ENCODE results near the gene CHD6. TPM values are rescaled to one million over a fixed set of nuclear protein-coding genes. Genes with fewer than 3 reads are reported as not detected.

The CHD6 gene
- total RNA-seq, 6 experiments from 2014 or later = 9.3 to 24.1 (median 16.6) TPM

DNA sequence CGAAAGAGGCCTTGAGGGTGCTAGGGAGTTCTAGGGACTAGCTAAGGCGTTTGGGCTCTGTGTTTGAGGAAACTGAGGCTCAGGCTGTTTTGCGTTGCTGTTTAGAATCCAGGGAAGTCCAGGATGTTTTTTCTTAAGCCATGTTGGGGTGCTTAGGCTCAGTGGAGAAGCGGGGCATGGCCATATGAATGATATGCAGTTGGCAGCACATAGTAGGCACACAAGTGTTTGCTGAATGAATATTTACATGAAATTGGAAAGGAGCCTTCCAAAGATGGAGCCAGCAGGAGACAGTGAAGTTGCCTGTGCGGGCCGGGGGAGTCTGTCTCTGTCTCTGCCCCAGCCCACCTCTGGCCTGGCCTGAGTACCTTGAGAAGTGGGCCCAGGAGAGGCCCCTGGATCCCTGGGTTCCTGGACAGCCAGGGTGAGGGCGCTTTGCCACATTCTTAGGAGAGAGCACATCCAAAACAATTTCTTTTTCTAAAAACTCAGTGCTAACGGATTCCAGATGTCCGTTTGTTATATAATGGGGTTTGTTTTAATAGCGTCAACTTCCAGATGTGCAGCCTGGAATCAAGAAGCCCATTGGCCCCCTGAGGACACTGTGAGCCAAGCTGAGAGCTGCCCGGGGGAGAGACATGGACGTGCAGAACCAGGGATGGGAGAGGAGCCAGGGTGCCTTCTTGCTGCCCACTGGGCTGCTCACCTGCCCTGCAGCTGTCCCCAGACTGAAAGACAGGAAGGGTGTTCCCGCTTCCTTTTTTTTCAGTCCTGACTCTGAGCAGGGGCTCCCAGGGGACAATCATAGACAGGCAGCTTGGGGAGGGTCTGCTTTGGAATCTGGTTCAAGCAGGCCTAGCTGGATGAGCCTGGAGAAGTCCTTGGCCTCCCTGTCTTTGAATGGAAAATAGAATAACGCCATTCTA is 231.4 kb downstream of the CHD6 start:
- Histone ChIP-seq H3K4me1 (no peaks in the 10 kb centered on the region), H3K9me3 (no peaks in the 10 kb centered on the region), H3K27me3 (no peaks in the 10 kb centered on the region), H3K36me3 (no peaks in the 10 kb centered on the region), H3K4me3 (no peak overlapping the region), H3K27ac (no peak overlapping the region)
- ATAC-seq (no peak), DNase-seq (no peak)
- intact Hi-C loops (cut with DNase I) = no loop called here
- TF ChIP-seq, protein P1, sequence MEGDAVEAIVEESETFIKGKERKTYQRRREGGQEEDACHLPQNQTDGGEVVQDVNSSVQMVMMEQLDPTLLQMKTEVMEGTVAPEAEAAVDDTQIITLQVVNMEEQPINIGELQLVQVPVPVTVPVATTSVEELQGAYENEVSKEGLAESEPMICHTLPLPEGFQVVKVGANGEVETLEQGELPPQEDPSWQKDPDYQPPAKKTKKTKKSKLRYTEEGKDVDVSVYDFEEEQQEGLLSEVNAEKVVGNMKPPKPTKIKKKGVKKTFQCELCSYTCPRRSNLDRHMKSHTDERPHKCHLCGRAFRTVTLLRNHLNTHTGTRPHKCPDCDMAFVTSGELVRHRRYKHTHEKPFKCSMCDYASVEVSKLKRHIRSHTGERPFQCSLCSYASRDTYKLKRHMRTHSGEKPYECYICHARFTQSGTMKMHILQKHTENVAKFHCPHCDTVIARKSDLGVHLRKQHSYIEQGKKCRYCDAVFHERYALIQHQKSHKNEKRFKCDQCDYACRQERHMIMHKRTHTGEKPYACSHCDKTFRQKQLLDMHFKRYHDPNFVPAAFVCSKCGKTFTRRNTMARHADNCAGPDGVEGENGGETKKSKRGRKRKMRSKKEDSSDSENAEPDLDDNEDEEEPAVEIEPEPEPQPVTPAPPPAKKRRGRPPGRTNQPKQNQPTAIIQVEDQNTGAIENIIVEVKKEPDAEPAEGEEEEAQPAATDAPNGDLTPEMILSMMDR (IDR thresholded peaks at IDR 0.05) = no peak
- no peak for TF ChIP-seq POLR2A (IDR thresholded peaks at IDR 0.05)
- WGBS (ENCODE audit: insufficient coverage, low coverage, low lambda C conversion rate, missing lambda C conversion rate) = 74% methylated on average over 10 of the region's 14 CpGs

- no peaks in the 10 kb centered on the region for H3K4me1 ChIP-seq
- 72% methylated on average over 7 of the region's 7 CpGs for WGBS (ENCODE audit: insufficient coverage, low coverage, low lambda C conversion rate, missing lambda C conversion rate)
- no peak overlapping the region for H3K27ac ChIP-seq
- TF ChIP-seq, protein P1 (IDR thresholded peaks at IDR 0.05) = no peak
- no peak for TF ChIP-seq POLR2A (IDR thresholded peaks at IDR 0.05)
- no peaks in the 10 kb centered on the region for H3K9me3 ChIP-seq
- H3K36me3 ChIP-seq = no peaks in the 10 kb centered on the region
- intact Hi-C loops (cut with DNase I) = no loop called here
- no peak for DNase-seq
- H3K4me3 ChIP-seq = no peak overlapping the region
- no peaks in the 10 kb centered on the region for H3K27me3 ChIP-seq
- ATAC-seq = no peak
Observed at GRCh38 chr20:41382791-41383305, 235.3 kb downstream of the CHD6 start.

DNA sequence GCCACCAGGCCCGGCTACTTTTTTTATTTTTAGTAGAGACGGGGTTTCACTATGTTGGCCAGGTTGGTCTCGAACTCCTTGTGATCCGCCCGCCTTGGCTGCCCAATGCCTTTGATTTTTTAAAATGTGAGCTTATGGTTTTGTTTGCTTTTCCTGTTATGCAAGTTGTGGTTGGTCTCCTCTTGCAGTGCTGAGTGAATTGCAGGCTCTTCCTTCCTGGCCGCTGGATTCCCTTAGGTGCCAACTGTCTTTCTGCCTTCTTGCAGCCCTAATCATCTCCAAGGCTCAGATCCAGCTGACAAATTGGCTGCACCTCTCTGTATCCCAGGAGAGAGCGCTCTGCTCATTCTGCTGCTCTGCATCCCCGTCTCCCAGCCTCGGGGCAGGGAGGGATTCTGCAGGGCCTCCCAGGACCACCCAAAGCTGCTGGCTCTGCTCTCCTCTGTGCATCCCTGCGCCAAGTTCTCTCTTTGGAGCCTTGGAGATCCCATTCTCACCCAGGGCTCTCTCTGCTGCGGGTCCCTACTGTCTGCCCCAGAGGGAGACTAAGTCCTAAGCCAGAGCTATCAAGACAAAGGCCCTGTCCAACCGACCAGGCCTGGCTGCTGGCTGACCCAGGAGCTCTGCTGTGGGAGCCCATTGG is 237.5 kb downstream of the CHD6 start:
- DNase-seq = no peak
- H3K4me1 ChIP-seq = no peaks in the 10 kb centered on the region
- no peaks in the 10 kb centered on the region for H3K27me3 ChIP-seq
- no peaks in the 10 kb centered on the region for H3K9me3 ChIP-seq
- TF ChIP-seq, protein P1 (IDR thresholded peaks at IDR 0.05) = no peak
- H3K4me3 ChIP-seq = no peak overlapping the region
- H3K36me3 ChIP-seq = no peaks in the 10 kb centered on the region
- ATAC-seq = no peak
- 56% methylated on average over 9 of the region's 12 CpGs for WGBS (ENCODE audit: insufficient coverage, low coverage, low lambda C conversion rate, missing lambda C conversion rate)
- no peak overlapping the region for H3K27ac ChIP-seq
- intact Hi-C loops (cut with DNase I) = no loop called here

- DNase-seq (no peak), ATAC-seq (no peak)
- no peaks in the 10 kb centered on the region for H3K36me3 ChIP-seq
- TF ChIP-seq, protein P1 (IDR thresholded peaks at IDR 0.05) = no peak
- no peak for TF ChIP-seq POLR2A (IDR thresholded peaks at IDR 0.05)
- H3K27me3 ChIP-seq = no peaks in the 10 kb centered on the region
- no peak overlapping the region for H3K27ac ChIP-seq
- no peak overlapping the region for H3K4me3 ChIP-seq
- WGBS (ENCODE audit: insufficient coverage, low coverage, low lambda C conversion rate, missing lambda C conversion rate) = 78% methylated on average over 2 of the region's 2 CpGs
- H3K4me1 ChIP-seq = no peaks in the 10 kb centered on the region
- H3K9me3 ChIP-seq = no peaks in the 10 kb centered on the region
- intact Hi-C loops (cut with DNase I) = no loop called here
Observed at GRCh38 chr20:41379551-41379950, 238.6 kb downstream of the CHD6 start.

All from right lobe of liver (tissue), 6 donors.